Endodermal cell (in vitro differentiated cells): ENCODE data around the gene CLDN3. TPM values are rescaled to one million over a fixed set of nuclear protein-coding genes. Genes with fewer than 3 reads are reported as not detected.

Experiments used
- DNase-seq: peaks from one replicate; pipeline ENCODE4 v3.0.0-alpha.2; 2017
- H3K27ac ChIP-seq: 2 replicates; pipeline ENCODE4 v1.5.1; 2013; ENCODE audit warnings: mild to moderate bottlenecking, low read depth, low read length, moderate library complexity
- H3K27me3 ChIP-seq: 2 replicates; pipeline ENCODE4 v1.6.1; 2013; ENCODE audit warnings: mild to moderate bottlenecking, low read length, moderate library complexity; ENCODE audit not compliant: insufficient read depth, control insufficient read depth, poor library complexity, severe bottlenecking
- H3K36me3 ChIP-seq: 2 replicates; pipeline ENCODE4 v1.7.0; 2013; ENCODE audit warnings: mild to moderate bottlenecking, low read length, moderate library complexity; ENCODE audit not compliant: control insufficient read depth, insufficient read depth
- H3K4me1 ChIP-seq: one replicate; pipeline ENCODE4 v1.7.0; 2013; ENCODE audit warnings: low read length; ENCODE audit not compliant: control insufficient read depth, insufficient read depth
- H3K4me3 ChIP-seq: 2 replicates; pipeline ENCODE4 v1.5.1; 2013; ENCODE audit warnings: mild to moderate bottlenecking, low read length, moderate library complexity
- H3K9ac ChIP-seq: 2 replicates; pipeline ENCODE4 v1.6.1; 2013; ENCODE audit warnings: mild to moderate bottlenecking, low read length, moderate library complexity; ENCODE audit not compliant: poor library complexity, severe bottlenecking; ENCODE audit errors: extremely low read depth
- H3K9me3 ChIP-seq: 2 replicates; pipeline ENCODE4 v1.6.1; 2013; ENCODE audit warnings: mild to moderate bottlenecking, low read length, moderate library complexity; ENCODE audit not compliant: control insufficient read depth
- H3K27ac Mint-ChIP-seq: 2 replicates; pipeline ENCODE4 v1.8.0; 2020; ENCODE audit warnings: mixed read lengths
- H3K27me3 Mint-ChIP-seq: 2 replicates; pipeline ENCODE4 v1.8.0; 2021; ENCODE audit warnings: mild to moderate bottlenecking, mixed read lengths; ENCODE audit not compliant: insufficient read depth
- H3K36me3 Mint-ChIP-seq: 2 replicates; pipeline ENCODE4 v1.8.0; 2020; ENCODE audit warnings: low read depth, mixed read lengths
- H3K4me1 Mint-ChIP-seq: 2 replicates; pipeline ENCODE4 v1.8.0; 2020; ENCODE audit warnings: mixed read lengths
- H3K4me3 Mint-ChIP-seq: 2 replicates; pipeline ENCODE4 v1.8.0; 2020; ENCODE audit warnings: mild to moderate bottlenecking, moderate library complexity, mixed read lengths
- H3K9me3 Mint-ChIP-seq: 2 replicates; pipeline ENCODE4 v1.8.0; 2020; ENCODE audit warnings: mild to moderate bottlenecking, mixed read lengths
- WGBS, 2 experiments: methylation state at CpG; one replicate each; pipeline versions ENCODE4 v1.1.5 to v1.1.7; 2013; ENCODE audit warnings: missing lambda C conversion rate in 2 of 2, mixed read lengths in 1 of 2; ENCODE audit not compliant: insufficient coverage in 1 of 2, insufficient read length in 1 of 2; 5-methylcytosine and 5-hydroxymethylcytosine counted together
- total RNA-seq, 2 donors: library from RNA; stranded (reverse); fragmentation: NEBNext Ultra II Directional in 1 of 2; extraction: Animal tissue kit (Norgen Biotek cat#: 25700) in 1 of 2; gene quantifications; 2 replicates in 1 of 2; 3 replicates in 1 of 2; pipeline ENCODE4 v1.2.1, GENCODE V29; 2021
- TF ChIP-seq, protein P1 (sequence below): fragments of 200-600 bp; sonication (generic); conservative IDR thresholded peaks from 2 replicates; pipeline ENCODE4 v1.5.0; 2021; ENCODE audit warnings: antibody characterized with exemption, mild to moderate bottlenecking

Gene CLDN3
- total RNA-seq, 2 donors from 2014 or later = 20.7 to 47.0 TPM

DNA sequence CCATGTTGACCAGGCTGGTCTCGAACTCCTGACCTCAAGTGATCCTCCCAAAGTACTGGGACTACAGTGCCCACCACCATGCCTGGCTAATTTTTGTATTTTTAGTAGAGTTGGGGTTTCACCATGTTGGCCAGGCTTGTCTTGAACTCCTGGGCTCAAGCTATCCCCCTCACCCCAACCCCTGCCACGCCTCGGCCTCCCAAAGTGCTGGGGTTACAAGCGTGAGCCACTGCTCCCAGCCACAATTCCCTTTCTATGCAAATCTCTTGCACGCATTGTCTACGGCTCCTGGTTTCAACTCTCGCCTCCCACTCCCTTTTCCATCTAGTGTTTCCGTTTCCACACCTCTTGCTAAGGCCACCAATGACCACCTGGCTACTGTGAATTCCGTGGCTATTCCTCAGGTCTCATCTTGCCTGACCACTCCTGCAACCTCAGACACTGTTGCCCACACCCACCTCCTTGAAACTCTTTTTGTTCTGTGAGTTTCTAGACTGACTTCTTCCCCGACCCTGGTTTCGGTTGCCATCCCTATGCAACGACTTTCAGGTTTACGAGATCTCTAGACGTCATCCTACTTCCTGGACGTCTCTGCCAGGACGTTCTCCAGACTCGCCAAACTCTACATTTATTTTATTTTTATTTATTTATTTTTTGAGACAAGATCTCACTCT lies 3.4 kb downstream of the CLDN3 start:
- H3K27me3 Mint-ChIP-seq = peaks cover 30% of the 10 kb centered on the region
- no peak overlapping the region for H3K27ac ChIP-seq
- 89% methylated on average over 14 to 17 of the region's 17 CpGs for WGBS, 2 experiments
- TF ChIP-seq, protein P1, sequence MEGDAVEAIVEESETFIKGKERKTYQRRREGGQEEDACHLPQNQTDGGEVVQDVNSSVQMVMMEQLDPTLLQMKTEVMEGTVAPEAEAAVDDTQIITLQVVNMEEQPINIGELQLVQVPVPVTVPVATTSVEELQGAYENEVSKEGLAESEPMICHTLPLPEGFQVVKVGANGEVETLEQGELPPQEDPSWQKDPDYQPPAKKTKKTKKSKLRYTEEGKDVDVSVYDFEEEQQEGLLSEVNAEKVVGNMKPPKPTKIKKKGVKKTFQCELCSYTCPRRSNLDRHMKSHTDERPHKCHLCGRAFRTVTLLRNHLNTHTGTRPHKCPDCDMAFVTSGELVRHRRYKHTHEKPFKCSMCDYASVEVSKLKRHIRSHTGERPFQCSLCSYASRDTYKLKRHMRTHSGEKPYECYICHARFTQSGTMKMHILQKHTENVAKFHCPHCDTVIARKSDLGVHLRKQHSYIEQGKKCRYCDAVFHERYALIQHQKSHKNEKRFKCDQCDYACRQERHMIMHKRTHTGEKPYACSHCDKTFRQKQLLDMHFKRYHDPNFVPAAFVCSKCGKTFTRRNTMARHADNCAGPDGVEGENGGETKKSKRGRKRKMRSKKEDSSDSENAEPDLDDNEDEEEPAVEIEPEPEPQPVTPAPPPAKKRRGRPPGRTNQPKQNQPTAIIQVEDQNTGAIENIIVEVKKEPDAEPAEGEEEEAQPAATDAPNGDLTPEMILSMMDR = no peak
- no peaks in the 10 kb centered on the region for H3K36me3 ChIP-seq
- no peak for DNase-seq
- H3K4me3 ChIP-seq = no peak overlapping the region
- peaks cover 4% of the 10 kb centered on the region for H3K4me1 Mint-ChIP-seq
- H3K27me3 ChIP-seq = peaks cover 21% of the 10 kb centered on the region
- H3K27ac Mint-ChIP-seq = no peak overlapping the region
- H3K4me3 Mint-ChIP-seq = no peak overlapping the region
- H3K9ac ChIP-seq = no peak overlapping the region
- peaks cover 6% of the 10 kb centered on the region for H3K36me3 Mint-ChIP-seq
- no peaks in the 10 kb centered on the region for H3K9me3 Mint-ChIP-seq
- no peaks in the 10 kb centered on the region for H3K9me3 ChIP-seq
- no peaks in the 10 kb centered on the region for H3K4me1 ChIP-seq

DNA sequence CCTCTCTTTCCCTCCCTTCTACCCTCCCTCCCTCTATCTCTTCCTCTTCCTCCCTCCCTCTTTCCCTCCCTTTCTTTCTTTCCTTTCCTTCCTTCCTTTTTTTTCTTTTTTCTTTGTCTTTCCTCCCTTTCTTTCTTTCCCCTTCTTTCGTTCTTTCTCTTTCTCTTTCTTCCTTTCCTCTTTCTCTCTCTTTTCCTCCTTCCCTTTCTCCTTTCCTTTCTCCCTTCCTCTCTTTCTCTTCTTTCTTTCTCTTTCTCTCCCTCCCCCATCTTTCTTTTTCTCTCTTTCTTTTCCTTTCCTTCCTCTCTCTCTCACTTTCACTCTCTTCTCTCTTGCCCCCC lies 7.4 kb downstream of the CLDN3 start:
- no peak overlapping the region for H3K27ac ChIP-seq
- H3K9me3 Mint-ChIP-seq = no peaks in the 10 kb centered on the region
- H3K9me3 ChIP-seq = no peaks in the 10 kb centered on the region
- 90 to 92% methylated on average over 1 of the region's 1 CpG for WGBS, 2 experiments
- peaks cover 7% of the 10 kb centered on the region for H3K27me3 Mint-ChIP-seq
- no peak overlapping the region for H3K9ac ChIP-seq
- no peak overlapping the region for H3K27ac Mint-ChIP-seq
- DNase-seq = no peak
- no peaks in the 10 kb centered on the region for H3K4me1 ChIP-seq
- H3K4me1 Mint-ChIP-seq = peaks cover 4% of the 10 kb centered on the region
- no peak overlapping the region for H3K4me3 ChIP-seq
- no peak overlapping the region for H3K4me3 Mint-ChIP-seq
- H3K36me3 ChIP-seq = no peaks in the 10 kb centered on the region
- no peaks in the 10 kb centered on the region for H3K36me3 Mint-ChIP-seq
- no peaks in the 10 kb centered on the region for H3K27me3 ChIP-seq
- TF ChIP-seq, protein P1 = no peak

DNA sequence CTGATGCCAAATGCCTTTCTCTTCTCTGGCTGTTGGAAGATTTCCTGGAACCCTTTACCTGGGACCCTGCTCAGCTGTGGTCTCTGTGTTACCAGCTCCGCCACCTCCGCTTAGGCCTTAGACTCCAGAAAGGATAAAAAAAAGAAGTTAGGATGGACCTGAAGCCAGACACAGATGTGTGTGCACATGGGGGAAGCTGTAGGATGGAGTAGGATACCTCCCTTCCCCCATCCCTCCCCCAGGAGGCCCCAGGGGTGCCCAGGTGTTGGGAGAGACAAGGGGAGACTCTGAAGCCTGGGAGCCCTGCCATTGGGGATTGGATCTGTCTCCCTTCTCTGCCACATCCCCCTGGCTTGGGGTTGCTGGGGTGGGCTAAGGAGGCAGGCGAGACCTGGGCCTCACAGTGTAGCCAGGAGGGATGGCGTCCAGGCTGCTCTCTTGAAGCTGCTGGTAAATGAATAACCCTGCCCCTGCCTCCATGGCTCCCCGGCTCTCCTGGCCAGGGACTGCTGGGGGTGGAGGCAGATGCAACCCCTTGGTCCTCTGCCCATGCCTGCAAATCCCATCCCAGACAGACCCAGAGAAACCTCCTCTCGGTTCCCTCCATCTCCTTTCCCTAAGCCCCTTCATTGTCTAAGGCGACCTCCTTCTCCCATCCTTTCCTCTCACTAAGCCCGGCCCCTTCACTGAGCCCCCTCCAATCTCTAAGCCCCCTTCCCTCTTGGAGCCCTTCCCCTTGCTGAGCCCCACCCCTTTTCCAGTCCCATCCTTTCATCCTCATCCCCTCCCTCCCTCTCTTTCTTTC lies 8.0 kb downstream of the CLDN3 start:
- TF ChIP-seq, protein P1 = no peak
- H3K9ac ChIP-seq = no peak overlapping the region
- Mint-ChIP-seq H3K4me3 (no peak overlapping the region), H3K36me3 (no peaks in the 10 kb centered on the region), H3K4me1 (peaks cover 4% of the 10 kb centered on the region), H3K27me3 (peaks cover 4% of the 10 kb centered on the region), H3K27ac (no peak overlapping the region), H3K9me3 (no peaks in the 10 kb centered on the region)
- peak; percentile 66 for DNase-seq
- H3K9me3 ChIP-seq = no peaks in the 10 kb centered on the region
- no peak overlapping the region for H3K4me3 ChIP-seq
- WGBS, 2 experiments = 76% methylated on average over 8 of the region's 8 CpGs; no CpG with 5 or more reads in 1 of the 2 experiments
- H3K4me1 ChIP-seq = no peaks in the 10 kb centered on the region
- no peak overlapping the region for H3K27ac ChIP-seq
- no peaks in the 10 kb centered on the region for H3K27me3 ChIP-seq
- H3K36me3 ChIP-seq = no peaks in the 10 kb centered on the region
